ENCODE results near the gene NAXD.

Gene NAXD

DNA sequence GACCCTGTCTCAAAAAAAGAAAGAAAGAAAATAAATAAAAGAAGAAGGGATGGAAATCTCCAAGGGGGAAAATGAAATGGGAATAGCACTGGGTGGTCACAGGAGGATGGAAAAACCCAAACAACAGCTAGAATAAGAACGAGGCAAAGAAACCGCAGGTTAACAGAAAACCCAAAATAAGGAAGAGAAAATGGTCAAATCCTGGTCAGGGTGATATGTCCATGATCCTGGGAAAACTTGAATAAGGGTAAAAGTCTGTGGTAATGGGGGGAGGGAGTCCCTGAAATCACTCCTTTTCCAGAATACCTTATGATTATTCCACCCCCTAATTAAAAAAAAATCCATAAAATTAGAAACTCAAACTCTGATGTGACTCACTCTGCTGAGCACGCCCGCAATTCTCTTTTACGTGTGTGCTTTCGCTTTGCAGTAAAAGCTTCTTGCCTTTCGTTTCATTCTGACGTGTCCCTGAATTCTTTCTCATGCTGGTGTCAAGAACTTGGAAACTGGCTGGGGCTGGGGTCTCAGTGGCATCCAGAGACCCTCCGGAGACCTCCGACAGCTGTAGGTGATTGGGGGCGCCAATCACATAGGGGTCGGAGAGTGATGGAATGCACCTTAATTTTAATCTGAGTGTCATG, 4.3 kb upstream of the NAXD start:
- Mint-ChIP-seq H3K4me3 (peak overlapping the region; percentile 76), H3K4me1 (peaks cover 8% of the 10 kb centered on the region), H3K27ac (peak overlapping the region; percentile 14), H3K27me3 (no peaks in the 10 kb centered on the region), H3K9me3 (no peaks in the 10 kb centered on the region), H3K36me3 (no peaks in the 10 kb centered on the region)
- peak; percentile 45 for ATAC-seq (ENCODE audit: low read depth)
- DNase-seq (ENCODE audit: low spot score in 2 of 2): no peak

- H3K27ac Mint-ChIP-seq: peak overlapping the region; percentile 79
- H3K4me3 Mint-ChIP-seq: peak overlapping the region; percentile 95
- H3K4me1 Mint-ChIP-seq: peaks cover 16% of the 10 kb centered on the region
- DNase-seq (ENCODE audit: low spot score in 2 of 2) (no peak), ATAC-seq (ENCODE audit: low read depth) (no peak)
- H3K36me3 Mint-ChIP-seq: no peaks in the 10 kb centered on the region
- no peaks in the 10 kb centered on the region for H3K27me3 Mint-ChIP-seq
- H3K9me3 Mint-ChIP-seq: no peaks in the 10 kb centered on the region
Observed at GRCh38 chr13:110615005-110615321, 382 bp upstream of the NAXD start.

DNA sequence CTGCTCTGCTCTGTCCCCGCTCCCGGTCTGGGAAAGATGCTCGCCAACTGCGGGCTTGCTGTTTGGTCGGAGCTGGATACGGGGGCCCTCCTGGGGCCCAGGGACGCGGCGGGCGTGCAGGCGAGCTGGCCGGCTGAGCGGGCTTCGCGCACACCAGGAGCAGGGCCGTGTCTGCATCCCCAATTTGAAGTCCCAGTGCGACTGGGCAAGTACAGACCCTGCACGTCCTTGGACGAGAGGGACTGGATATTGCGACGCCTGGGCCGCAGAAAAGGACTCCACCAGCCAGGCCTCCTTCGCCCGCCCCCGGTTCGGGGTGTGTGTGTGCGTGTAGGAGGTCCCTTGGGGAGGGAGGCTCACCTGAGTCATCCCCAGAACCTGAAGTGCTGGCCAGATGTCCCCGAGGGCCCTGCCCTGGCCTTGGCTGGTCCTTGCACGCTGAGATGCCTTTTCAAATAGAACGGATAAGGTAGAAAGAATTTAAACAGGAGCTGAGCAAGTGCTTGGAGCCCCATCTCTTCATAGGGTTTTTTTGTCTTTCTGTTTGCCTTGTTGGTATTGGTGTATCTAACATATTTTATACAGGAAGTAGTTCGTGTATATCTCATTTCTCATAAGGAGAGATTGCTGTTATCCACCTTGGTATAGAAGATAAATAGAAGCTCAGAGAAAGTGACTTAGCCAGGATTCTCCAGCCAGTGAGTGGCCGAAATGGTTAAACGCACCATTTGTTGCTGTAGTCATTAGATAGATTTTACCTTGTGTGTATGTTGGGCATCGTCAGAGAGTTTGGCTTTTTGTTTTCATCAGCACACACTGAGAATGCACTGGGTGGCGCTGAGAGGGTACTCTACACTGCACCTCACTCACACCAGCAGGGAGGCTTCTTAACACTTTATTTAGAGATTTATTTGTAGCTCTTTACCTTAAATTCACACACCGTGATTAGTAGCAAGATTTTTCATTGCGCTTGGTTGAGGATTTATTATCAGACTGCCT, 1.1 kb downstream of the NAXD start:
- no peaks in the 10 kb centered on the region for H3K27me3 Mint-ChIP-seq
- peak overlapping the region; percentile 79 for H3K27ac Mint-ChIP-seq
- no peaks in the 10 kb centered on the region for H3K36me3 Mint-ChIP-seq
- peak; percentile 14 to 27 for DNase-seq (ENCODE audit: low spot score in 2 of 2)
- ATAC-seq (ENCODE audit: low read depth): peak; percentile 49
- peaks cover 12% of the 10 kb centered on the region for H3K4me1 Mint-ChIP-seq
- H3K9me3 Mint-ChIP-seq: no peaks in the 10 kb centered on the region
- peak overlapping the region; percentile 95 for H3K4me3 Mint-ChIP-seq

GRCh38 chr13:110617321-110618072, 2.2 kb downstream of the NAXD start:
- Mint-ChIP-seq H3K36me3 (peaks cover 2% of the 10 kb centered on the region), H3K27ac (no peak overlapping the region), H3K9me3 (no peaks in the 10 kb centered on the region), H3K27me3 (no peaks in the 10 kb centered on the region), H3K4me1 (peaks cover 10% of the 10 kb centered on the region), H3K4me3 (no peak overlapping the region)
- ATAC-seq (ENCODE audit: low read depth) (no peak), DNase-seq (ENCODE audit: low spot score in 2 of 2) (no peak)

GRCh38 chr13:110618167-110618566, 2.8 kb downstream of the NAXD start:
- Mint-ChIP-seq H3K4me3 (no peak overlapping the region), H3K36me3 (peaks cover 7% of the 10 kb centered on the region), H3K4me1 (peaks cover 14% of the 10 kb centered on the region), H3K27me3 (no peaks in the 10 kb centered on the region), H3K9me3 (no peaks in the 10 kb centered on the region), H3K27ac (no peak overlapping the region)
- no peak for DNase-seq (ENCODE audit: low spot score in 2 of 2)
- ATAC-seq (ENCODE audit: low read depth): no peak

- Mint-ChIP-seq H3K27me3 (no peaks in the 10 kb centered on the region), H3K27ac (no peak overlapping the region), H3K9me3 (no peaks in the 10 kb centered on the region), H3K4me1 (peaks cover 14% of the 10 kb centered on the region), H3K4me3 (no peak overlapping the region), H3K36me3 (peaks cover 7% of the 10 kb centered on the region)
- ATAC-seq (ENCODE audit: low read depth) (no peak), DNase-seq (ENCODE audit: low spot score in 2 of 2) (no peak)
Observed at GRCh38 chr13:110618780-110619179, 3.4 kb downstream of the NAXD start.

DNA sequence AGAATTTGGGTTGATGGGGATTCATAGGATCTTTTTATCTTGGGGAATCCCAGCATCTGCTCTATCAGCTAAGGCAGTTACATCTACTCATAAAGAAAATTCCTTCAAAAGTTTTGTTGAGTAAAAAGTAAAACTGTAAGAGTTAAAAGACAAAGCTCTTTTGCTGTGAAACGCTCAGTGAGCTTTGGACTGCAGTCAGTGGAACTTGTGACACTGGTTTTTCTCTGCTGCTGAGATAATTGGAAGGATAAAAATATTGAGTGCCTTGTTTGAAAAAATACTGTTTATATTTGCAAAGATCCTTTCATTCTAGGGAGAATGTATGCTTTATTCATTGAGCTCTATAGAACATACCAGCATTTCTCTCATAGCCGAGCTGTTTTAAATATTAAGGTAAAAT, 5.3 kb downstream of the NAXD start:
- Mint-ChIP-seq H3K9me3 (no peaks in the 10 kb centered on the region), H3K4me1 (peaks cover 14% of the 10 kb centered on the region), H3K27ac (no peak overlapping the region), H3K4me3 (no peak overlapping the region), H3K36me3 (peaks cover 7% of the 10 kb centered on the region), H3K27me3 (no peaks in the 10 kb centered on the region)
- no peak for DNase-seq (ENCODE audit: low spot score in 2 of 2)
- ATAC-seq (ENCODE audit: low read depth): no peak

DNA sequence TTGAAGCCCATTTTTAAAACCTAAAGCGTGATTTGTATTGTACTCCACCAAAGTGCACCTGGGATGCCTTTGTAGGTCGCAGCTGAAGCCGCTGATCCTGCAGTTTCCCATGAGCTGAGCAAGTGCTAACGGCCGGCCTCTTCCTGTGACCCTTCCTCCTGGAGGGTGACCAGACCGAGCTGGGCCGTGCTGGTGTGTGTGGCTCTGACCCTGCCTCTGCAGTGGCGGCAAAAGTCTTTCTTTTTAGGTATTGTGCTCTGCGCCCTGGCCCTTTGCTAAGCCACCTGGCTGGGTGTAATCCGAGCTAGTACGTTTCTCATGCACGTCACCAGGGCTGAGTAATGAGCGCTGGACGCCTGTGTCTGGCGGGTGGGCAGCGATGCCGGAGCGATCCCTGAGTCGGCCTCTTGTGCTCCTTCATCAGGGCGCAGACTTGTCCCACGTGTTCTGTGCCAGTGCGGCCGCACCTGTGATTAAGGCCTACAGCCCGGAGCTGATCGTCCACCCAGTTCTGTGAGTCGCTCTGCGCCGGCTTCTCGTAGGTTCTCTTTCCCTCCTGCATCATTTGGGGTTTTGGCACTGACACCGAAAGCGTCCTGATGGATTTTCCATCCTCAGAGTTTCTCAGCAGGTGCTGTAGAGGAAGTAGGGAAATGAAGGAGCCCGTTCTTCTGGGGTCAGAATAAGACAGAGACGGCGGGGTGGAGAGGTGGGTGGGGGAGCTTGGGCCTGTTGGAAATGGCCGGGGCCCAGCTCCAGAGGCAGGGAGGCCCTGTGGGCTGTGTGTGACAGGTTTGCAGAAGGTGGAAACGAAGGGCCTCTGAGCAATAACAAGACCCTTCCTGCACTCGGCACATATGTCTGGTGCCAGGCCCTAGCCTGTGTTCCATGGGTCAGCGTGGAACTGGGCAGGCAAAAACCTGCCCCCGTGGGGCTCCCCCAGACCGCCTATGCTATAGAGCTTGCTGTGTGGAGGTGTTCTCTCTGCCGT, 9.7 kb downstream of the NAXD start:
- ATAC-seq (ENCODE audit: low read depth): no peak

GRCh38 chr13:110625771-110626321, 10.5 kb downstream of the NAXD start:
- H3K27me3 Mint-ChIP-seq: no peaks in the 10 kb centered on the region
- H3K9me3 Mint-ChIP-seq: no peaks in the 10 kb centered on the region

More for the DNA sequence above, 9.7 kb downstream of the NAXD start:
- Mint-ChIP-seq H3K9me3 (no peaks in the 10 kb centered on the region), H3K4me1 (peaks cover 14% of the 10 kb centered on the region), H3K27ac (peak overlapping the region; percentile 3), H3K4me3 (no peak overlapping the region), H3K36me3 (peaks cover 27% of the 10 kb centered on the region), H3K27me3 (no peaks in the 10 kb centered on the region)
- DNase-seq (ENCODE audit: low spot score in 2 of 2): no peak

GRCh38 chr13:110626521-110626920, 11.2 kb downstream of the NAXD start:
- Mint-ChIP-seq H3K4me1 (peaks cover 15% of the 10 kb centered on the region), H3K36me3 (peaks cover 32% of the 10 kb centered on the region), H3K9me3 (no peaks in the 10 kb centered on the region), H3K27me3 (no peaks in the 10 kb centered on the region), H3K27ac (no peak overlapping the region), H3K4me3 (no peak overlapping the region)
- ATAC-seq (ENCODE audit: low read depth) (no peak), DNase-seq (ENCODE audit: low spot score in 2 of 2) (no peak)

More at GRCh38 chr13:110625771-110626321, 10.5 kb downstream of the NAXD start:
- Mint-ChIP-seq H3K27ac (peak overlapping the region; percentile 3), H3K4me3 (no peak overlapping the region), H3K4me1 (peaks cover 14% of the 10 kb centered on the region), H3K36me3 (peaks cover 32% of the 10 kb centered on the region)
- ATAC-seq (ENCODE audit: low read depth) (no peak), DNase-seq (ENCODE audit: low spot score in 2 of 2) (no peak)

DNA sequence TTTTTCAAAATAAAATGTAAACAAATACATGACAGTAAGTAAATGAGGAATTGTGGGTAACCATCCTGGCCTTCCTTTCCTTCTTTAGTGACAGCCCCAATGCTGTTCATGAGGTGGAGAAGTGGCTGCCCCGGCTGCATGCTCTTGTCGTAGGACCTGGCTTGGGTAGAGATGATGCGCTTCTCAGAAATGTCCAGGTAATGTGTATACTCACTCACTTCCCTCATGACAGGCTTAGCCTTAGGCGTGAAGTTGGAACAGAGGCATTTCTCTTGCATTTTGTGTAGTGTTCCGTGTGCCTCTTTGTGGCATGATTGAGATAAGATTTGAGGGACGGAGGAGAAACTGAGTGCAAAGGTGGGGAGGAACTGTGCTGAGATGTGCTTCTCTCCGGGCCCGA, 12.0 kb downstream of the NAXD start:
- Mint-ChIP-seq H3K4me3 (no peak overlapping the region), H3K4me1 (peaks cover 15% of the 10 kb centered on the region), H3K27ac (no peak overlapping the region), H3K27me3 (no peaks in the 10 kb centered on the region), H3K36me3 (peaks cover 34% of the 10 kb centered on the region), H3K9me3 (no peaks in the 10 kb centered on the region)
- DNase-seq (ENCODE audit: low spot score in 2 of 2) (no peak), ATAC-seq (ENCODE audit: low read depth) (no peak)

DNA sequence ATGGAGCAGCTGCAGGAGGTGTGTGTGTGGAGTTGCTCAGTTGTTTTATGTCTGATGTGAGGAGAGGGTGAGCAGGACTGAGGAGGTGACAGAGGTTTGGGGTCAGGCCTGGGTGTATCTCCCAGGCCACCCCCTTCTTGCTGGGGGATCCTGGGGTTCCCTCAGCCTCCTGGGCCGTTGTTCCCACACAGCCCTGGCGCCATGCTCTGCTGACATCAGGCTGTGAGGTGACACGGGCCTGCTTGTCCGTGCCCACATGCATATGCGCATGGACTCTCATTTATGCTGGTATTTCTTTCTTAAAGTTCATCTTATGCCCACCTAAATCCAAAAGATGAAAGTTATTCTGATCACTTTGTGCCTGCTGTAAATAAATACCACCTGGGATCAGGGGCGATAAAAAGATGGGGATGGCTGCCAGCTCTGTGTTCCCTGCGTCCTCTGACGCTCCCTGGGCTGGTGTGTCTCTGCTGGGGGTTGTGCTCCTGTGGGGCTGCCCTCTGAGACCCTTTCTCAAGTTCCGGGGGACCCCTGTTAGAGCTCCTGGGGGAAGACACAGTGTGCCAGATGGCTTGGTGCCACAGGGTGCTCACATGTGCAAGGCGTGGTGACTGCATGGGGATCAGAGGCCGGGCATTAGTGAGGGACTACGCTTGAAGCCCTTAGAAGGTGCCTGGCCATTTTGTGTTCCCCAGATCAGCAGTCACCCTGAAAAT, 12.6 kb downstream of the NAXD start:
- H3K4me1 Mint-ChIP-seq: peaks cover 12% of the 10 kb centered on the region
- no peak overlapping the region for H3K4me3 Mint-ChIP-seq
- no peak for ATAC-seq (ENCODE audit: low read depth)
- peaks cover 30% of the 10 kb centered on the region for H3K36me3 Mint-ChIP-seq
- no peak overlapping the region for H3K27ac Mint-ChIP-seq
- DNase-seq (ENCODE audit: low spot score in 2 of 2): no peak
- no peaks in the 10 kb centered on the region for H3K9me3 Mint-ChIP-seq
- no peaks in the 10 kb centered on the region for H3K27me3 Mint-ChIP-seq

All from memory B cell (primary cell).